Measurements from ENCODE around the gene SYT8.
"Not testable (repeated sequence)": the region's sequence is repeated elsewhere in the genome, so short reads cannot be mapped to it uniquely, and the experiment has no call there.

Gene SYT8

GRCh38 chr11:1875093-1875850 is 40.5 kb downstream of the SYT8 start:
- H3K4me1 ChIP-seq (ENCODE audit: control insufficient read depth in 1 of 2, insufficient read depth in 1 of 2, low read depth in 1 of 2, low read length in 1 of 2) = peaks cover 28 to 93% of the 10 kb centered on the region in 2 experiments
- H3K4me3 ChIP-seq (ENCODE audit: low read depth in 1 of 2, low read length in 1 of 2) = no peak overlapping the region
- peaks cover 85% of the 10 kb centered on the region for H3K36me3 ChIP-seq
- H3K27me3 ChIP-seq = no peaks in the 10 kb centered on the region
- H3K27ac ChIP-seq = peak overlapping the region; percentile 33
- no peaks in the 10 kb centered on the region for H3K9me3 ChIP-seq
- no peak for TF ChIP-seq CTCF (IDR thresholded peaks at IDR 0.05)

GRCh38 chr11:1875851-1876301 is 41.1 kb downstream of the SYT8 start:
- Histone ChIP-seq H3K36me3 (peaks cover 85% of the 10 kb centered on the region), H3K4me1 (ENCODE audit: control insufficient read depth in 1 of 2, insufficient read depth in 1 of 2, low read depth in 1 of 2, low read length in 1 of 2) (peaks cover 35 to 93% of the 10 kb centered on the region in 2 experiments), H3K27ac (peak overlapping the region; percentile 52)
- not testable (repeated sequence) for H3K9me3 ChIP-seq; H3K27me3 ChIP-seq; H3K4me3 ChIP-seq (ENCODE audit: low read depth in 1 of 2, low read length in 1 of 2)

- Histone ChIP-seq H3K27ac (peak overlapping the region; percentile 52), H3K9me3 (no peaks in the 10 kb centered on the region), H3K4me3 (ENCODE audit: low read depth in 1 of 2, low read length in 1 of 2) (no peak overlapping the region), H3K27me3 (no peaks in the 10 kb centered on the region), H3K36me3 (peaks cover 85% of the 10 kb centered on the region), H3K4me1 (ENCODE audit: control insufficient read depth in 1 of 2, insufficient read depth in 1 of 2, low read depth in 1 of 2, low read length in 1 of 2) (peaks cover 37 to 93% of the 10 kb centered on the region in 2 experiments)
- TF ChIP-seq CTCF (IDR thresholded peaks at IDR 0.05) = no peak
Measured at GRCh38 chr11:1876361-1877063, 41.7 kb downstream of the SYT8 start.

DNA sequence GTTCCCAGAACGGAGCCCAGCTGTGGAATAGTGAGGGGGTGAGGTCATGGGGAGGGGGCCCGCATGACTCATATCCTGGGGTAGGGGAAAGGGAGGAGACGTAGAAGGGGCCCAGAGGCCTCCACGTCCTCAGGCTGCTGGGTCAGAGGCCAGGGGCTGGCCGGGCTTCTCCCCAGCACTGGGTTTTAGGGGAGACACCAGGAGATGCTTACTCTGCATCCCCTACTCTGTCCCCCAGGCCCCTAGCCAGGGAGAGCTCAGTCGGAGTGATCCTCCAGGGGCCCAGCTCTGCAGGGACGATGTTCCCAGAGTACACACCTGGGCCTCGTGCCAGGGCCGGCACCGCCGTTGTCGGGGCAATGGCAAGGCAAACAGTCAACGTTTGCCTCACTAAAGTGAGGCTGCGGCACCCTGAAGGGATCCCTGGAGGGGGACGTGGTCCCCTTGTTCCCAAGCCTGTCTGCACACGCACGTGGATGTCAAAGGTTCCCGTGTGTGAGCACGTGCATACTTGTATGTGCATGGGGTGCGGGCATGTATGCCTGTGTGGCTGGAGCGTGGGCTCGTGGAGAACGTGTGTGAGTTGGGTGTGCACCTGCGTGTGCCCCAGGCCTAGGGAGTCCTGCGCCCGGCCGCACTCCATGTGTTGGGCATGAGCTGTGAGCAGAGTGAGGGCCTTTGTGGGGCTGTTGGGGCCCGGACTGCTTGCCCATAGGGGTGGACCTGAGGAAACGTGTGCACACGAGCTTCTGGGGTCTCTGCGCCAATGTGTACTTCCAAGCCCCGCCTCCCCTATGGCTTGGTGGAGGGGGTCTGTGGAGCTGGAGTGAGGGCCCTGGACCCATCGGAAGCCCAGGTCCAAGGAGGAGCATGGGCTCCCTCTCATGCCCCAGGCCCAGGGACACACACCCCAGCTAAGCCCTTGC is 42.7 kb downstream of the SYT8 start:
- Histone ChIP-seq H3K9me3 (no peaks in the 10 kb centered on the region), H3K36me3 (peaks cover 88% of the 10 kb centered on the region), H3K4me3 (ENCODE audit: low read depth in 1 of 2, low read length in 1 of 2) (no peak overlapping the region), H3K27me3 (no peaks in the 10 kb centered on the region), H3K27ac (no peak overlapping the region), H3K4me1 (ENCODE audit: control insufficient read depth in 1 of 2, insufficient read depth in 1 of 2, low read depth in 1 of 2, low read length in 1 of 2) (peaks cover 45 to 93% of the 10 kb centered on the region in 2 experiments)
- no peak for TF ChIP-seq CTCF (IDR thresholded peaks at IDR 0.05)

- no peak overlapping the region for H3K4me3 ChIP-seq (ENCODE audit: low read depth in 1 of 2, low read length in 1 of 2)
- no peaks in the 10 kb centered on the region for H3K9me3 ChIP-seq
- H3K27ac ChIP-seq = peak overlapping the region; percentile 23
- peaks cover 90% of the 10 kb centered on the region for H3K36me3 ChIP-seq
- no peaks in the 10 kb centered on the region for H3K27me3 ChIP-seq
- TF ChIP-seq CTCF (IDR thresholded peaks at IDR 0.05) = no peak
- peaks cover 45 to 85% of the 10 kb centered on the region in 2 experiments for H3K4me1 ChIP-seq (ENCODE audit: control insufficient read depth in 1 of 2, insufficient read depth in 1 of 2, low read depth in 1 of 2, low read length in 1 of 2)
Measured at GRCh38 chr11:1878137-1879031, 43.6 kb downstream of the SYT8 start.
